Thyroid gland (tissue), 4 donors: ENCODE measurements around the gene CNOT1. TPM values are rescaled to one million over a fixed set of nuclear protein-coding genes. Genes with fewer than 3 reads are reported as not detected.

Experiments used
- DNase-seq, 2 donors: peaks; one replicate each; pipeline ENCODE4 v3.0.0-alpha.2; 2019
- H3K27ac ChIP-seq, 3 donors: fragments of 200-600 bp; sonication (generic); 1 replicate in 2 of 3; 2 replicates in 1 of 3; pipeline ENCODE4 v1.5.1; 2016 to 2019; ENCODE audit warnings: mild to moderate bottlenecking in 1 of 3, moderate library complexity in 1 of 3
- H3K27me3 ChIP-seq: fragments of 200-600 bp; sonication (generic); one replicate; pipeline ENCODE4 v1.5.1; 2019
- H3K36me3 ChIP-seq, 2 donors: fragments of 200-600 bp; sonication (generic); one replicate each; pipeline ENCODE4 v1.5.1; 2016 to 2019
- H3K4me1 ChIP-seq, 2 donors: fragments of 200-600 bp; sonication (generic); one replicate each; pipeline ENCODE4 v1.5.1; 2017 to 2019
- H3K4me3 ChIP-seq, 3 donors: fragments of 200-600 bp; sonication (generic); replicated peaks in 1 of 3; 1 replicate in 2 of 3; 2 replicates in 1 of 3; pipeline ENCODE4 v1.5.1; 2016; ENCODE audit warnings: mild to moderate bottlenecking in 1 of 3
- H3K9me3 ChIP-seq: fragments of 200-600 bp; sonication (generic); one replicate; pipeline ENCODE4 v1.5.1; 2017
- CTCF ChIP-seq, 6 experiments: fragments of 200-600 bp in 3 of 6; fragments of 450-650 bp in 3 of 6; sonication (generic) in 3 of 6; IDR thresholded peaks; one replicate each; pipeline ENCODE4 v1.5.1; 2016 to 2019; ENCODE audit warnings: antibody characterized with exemption in 6 of 6, mild to moderate bottlenecking in 2 of 6, inconsistent platforms in 1 of 6, moderate library complexity in 1 of 6
- POLR2A ChIP-seq, 2 donors: fragments of 450-650 bp; IDR thresholded peaks; one replicate each; pipeline ENCODE4 v1.6.1; 2017; ENCODE audit warnings: antibody characterized with exemption in 2 of 2, mild to moderate bottlenecking in 2 of 2, moderate library complexity in 1 of 2
- WGBS, 2 donors: methylation state at CpG; one replicate each; pipeline ENCODE4 v1.1.5; 2017; 5-methylcytosine and 5-hydroxymethylcytosine counted together
- intact Hi-C: fragments of 100-400 bp; cut with DNase I; formaldehyde crosslinking; loops from one replicate; pipeline ENCODE4 v1.15.1; 2023
- total RNA-seq, 4 donors: library from RNA; depleted of rRNA; stranded (reverse); fragments of >200 nt; gene quantifications; one replicate each; pipeline ENCODE4 v1.2.3, GENCODE V29; 2016

Gene CNOT1
- total RNA-seq, 4 donors from 2014 or later: 109 to 150 (median 133) TPM

DNA sequence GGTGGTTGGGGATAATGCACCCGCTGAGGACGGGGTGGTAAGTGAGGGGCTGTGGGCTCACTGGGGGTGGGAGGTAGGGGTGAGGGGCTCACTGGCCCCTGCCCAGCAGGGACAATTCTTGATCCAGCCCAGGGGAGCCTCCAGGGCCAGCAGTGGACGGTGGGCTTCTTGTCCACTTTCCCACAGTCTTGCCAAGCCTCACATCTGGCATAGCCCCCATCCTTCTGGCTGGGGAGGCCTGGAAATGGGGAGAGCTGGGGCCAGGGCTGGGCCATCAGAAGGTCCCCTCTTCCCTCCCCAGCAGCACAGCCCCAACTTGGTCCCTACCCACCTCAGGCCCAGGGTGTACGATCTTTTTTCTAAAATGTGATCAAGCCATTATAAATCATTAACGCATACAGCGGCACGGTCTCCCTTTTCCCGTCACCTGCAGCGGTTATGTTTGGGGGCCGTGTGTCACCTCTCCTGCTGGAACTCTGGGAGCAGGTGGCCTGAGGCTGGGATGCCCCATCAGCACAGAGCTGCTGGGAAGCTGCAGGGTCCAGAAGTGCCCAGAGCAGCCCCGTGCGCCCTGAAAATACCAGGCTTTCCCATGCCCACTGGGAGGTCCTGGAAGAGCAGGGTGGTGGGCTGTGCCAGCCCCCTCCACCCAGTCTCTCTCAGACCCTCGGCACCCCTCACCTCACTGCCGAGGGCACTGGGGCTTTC is 121.5 kb downstream of the CNOT1 start:
- H3K4me3 ChIP-seq: no peak overlapping the region
- TF ChIP-seq CTCF (IDR thresholded peaks at IDR 0.05) (no peak), POLR2A (IDR thresholded peaks at IDR 0.05) (no peak)
- no peak for DNase-seq
- H3K4me1 ChIP-seq: no peaks in the 10 kb centered on the region
- H3K27me3 ChIP-seq: no peaks in the 10 kb centered on the region
- H3K9me3 ChIP-seq: no peaks in the 10 kb centered on the region
- H3K27ac ChIP-seq: no peak overlapping the region
- 84 to 93% methylated on average over 10 to 13 of the region's 14 CpGs for WGBS, 2 donors
- no peaks in the 10 kb centered on the region for H3K36me3 ChIP-seq
- intact Hi-C loops: no loop called here

DNA sequence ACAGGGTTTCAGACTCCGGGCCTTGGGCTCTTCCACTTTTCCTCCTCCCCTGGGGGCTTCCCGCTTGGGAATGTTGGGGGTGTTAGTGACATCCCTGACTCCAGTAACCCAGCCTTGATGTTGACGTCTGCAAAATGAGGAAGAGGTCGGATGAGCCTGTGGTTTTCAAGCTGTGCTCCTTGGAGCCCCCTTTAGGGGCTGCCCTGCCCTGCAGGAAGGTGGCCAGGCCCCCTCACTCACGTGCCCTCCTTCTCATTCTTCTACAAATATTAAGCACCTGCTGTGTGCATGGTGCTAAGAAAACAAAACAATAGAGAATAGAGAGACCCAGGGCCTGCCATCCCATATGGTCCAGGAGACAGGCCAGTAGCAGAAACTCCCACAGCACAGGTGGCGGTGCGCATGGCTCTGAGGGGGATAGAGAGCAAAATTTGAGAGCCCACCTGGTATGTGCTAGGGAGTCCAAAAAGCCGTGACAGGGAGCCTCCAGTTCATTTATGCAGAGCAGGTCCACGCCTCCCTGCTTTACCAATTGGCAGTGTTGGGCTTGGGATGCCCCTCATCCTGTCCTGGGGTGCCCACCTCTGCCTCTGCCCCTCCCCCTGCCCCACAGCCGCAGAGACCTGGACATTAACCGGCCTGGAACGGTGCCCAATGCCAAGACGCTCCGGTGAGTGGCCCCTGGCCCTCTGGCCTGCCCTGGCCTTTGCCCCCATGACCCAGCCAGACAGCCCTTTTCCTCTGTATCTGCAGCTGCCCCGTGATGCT is 122.2 kb downstream of the CNOT1 start:
- Histone ChIP-seq H3K27ac (no peak overlapping the region), H3K27me3 (no peaks in the 10 kb centered on the region), H3K4me1 (no peaks in the 10 kb centered on the region), H3K9me3 (no peaks in the 10 kb centered on the region), H3K36me3 (no peaks in the 10 kb centered on the region), H3K4me3 (no peak overlapping the region)
- TF ChIP-seq POLR2A (IDR thresholded peaks at IDR 0.05) (no peak), CTCF (IDR thresholded peaks at IDR 0.05) (no peak)
- no peak for DNase-seq
- intact Hi-C loops: no loop called here
- 73 to 81% methylated on average over 14 of the region's 15 CpGs for WGBS, 2 donors

DNA sequence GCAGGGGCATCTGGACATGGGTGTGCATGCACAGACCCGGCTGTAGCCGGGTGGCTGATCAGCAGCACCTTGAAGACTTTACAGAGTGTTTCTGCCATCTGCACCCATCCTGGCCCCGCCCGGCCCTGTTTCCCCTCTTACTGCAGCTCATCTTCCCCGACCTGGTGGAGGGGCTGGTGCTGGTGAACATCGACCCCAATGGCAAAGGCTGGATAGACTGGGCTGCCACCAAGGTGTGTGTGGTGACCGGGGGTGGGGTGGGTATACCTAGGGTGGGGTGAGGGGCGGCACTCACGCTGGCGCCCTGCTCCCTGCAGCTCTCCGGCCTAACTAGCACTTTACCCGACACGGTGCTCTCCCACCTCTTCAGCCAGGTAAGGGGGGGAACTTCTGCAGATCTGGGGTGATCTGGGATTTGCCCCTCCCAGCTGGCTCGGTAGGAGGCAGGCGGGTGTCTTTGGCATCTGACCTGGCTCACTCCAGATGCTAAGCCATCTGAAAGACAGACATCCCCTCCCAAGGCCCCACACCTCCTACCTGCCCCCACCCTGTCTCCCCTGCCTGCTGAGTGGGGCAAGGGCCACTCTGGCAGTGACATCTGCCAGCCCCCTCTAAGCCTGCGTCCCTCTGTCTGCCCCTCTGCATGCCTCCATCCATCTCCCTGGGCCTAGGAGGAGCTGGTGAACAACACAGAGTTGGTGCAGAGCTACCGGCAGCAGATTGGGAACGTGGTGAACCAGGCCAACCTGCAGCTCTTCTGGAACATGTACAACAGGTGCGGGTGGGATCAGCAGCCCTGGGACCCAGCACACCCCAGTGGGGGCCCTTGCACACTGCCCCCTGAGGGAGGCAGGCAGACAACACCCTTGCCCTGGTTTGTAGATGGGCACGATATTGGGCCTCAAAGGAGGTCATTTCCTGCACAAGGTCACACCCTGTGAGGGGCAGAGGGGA is 123.1 kb downstream of the CNOT1 start:
- intact Hi-C loops: no loop called here
- Histone ChIP-seq H3K27ac (no peak overlapping the region), H3K27me3 (no peaks in the 10 kb centered on the region), H3K9me3 (no peaks in the 10 kb centered on the region), H3K36me3 (no peaks in the 10 kb centered on the region), H3K4me3 (no peak overlapping the region), H3K4me1 (peaks cover 0 to 3% of the 10 kb centered on the region in 2 donors)
- no peak for TF ChIP-seq CTCF (IDR thresholded peaks at IDR 0.05)
- DNase-seq: no peak
- WGBS, 2 donors: 76 to 80% methylated on average over 16 to 19 of the region's 20 CpGs

DNA sequence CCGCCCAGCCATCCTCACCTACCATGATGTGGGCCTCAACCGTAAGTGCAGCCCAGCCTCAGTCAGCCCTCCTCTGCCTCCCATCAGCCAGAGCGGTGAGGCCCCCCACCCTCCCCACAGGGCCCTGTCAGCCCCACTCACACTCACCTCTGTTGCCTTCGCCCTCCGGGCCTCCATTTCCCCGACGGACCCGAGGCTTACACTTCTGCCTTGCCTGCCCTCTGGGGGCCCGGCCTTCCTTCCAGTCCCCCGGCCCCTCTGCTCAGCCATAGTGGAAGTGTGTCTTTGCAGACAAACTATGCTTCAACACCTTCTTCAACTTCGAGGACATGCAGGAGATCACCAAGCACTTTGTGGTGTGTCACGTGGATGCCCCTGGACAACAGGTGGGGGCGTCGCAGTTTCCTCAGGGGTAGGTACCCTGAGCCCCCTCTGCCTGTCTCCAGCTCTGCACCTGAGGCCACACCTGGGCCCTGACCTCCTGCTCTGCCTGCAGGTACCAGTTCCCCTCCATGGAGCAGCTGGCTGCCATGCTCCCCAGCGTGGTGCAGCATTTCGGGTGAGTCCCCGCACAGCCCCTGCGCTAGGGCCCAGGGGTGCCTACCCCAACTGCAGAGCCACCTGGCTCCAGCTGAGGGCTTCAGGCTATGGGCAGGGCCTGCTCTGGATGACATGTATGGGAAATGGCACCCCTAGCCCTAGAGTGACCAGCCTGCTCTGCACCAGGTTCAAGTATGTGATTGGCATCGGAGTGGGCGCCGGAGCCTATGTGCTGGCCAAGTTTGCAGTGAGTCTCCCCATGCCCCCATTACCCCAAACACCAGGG is 125.5 kb downstream of the CNOT1 start:
- H3K4me1 ChIP-seq: peaks cover 5 to 13% of the 10 kb centered on the region in 2 donors
- H3K9me3 ChIP-seq: no peaks in the 10 kb centered on the region
- no peak for DNase-seq
- H3K4me3 ChIP-seq: no peak overlapping the region
- H3K27me3 ChIP-seq: no peaks in the 10 kb centered on the region
- TF ChIP-seq POLR2A (IDR thresholded peaks at IDR 0.05): no peak
- TF ChIP-seq CTCF (IDR thresholded peaks at IDR 0.05): no peak
- WGBS, 2 donors: 90 to 98% methylated on average over 14 to 19 of the region's 21 CpGs
- H3K27ac ChIP-seq: no peak overlapping the region
- intact Hi-C loops: no loop called here
- no peaks in the 10 kb centered on the region for H3K36me3 ChIP-seq
